VCaP (cell line): ENCODE data around the gene COPZ2.
A peak's percentile ranks its signal among the peaks of the same experiment; 100 is the strongest.

ENCODE experiments used
- H3K27ac ChIP-seq: fragments of 450-650 bp; 2 replicates; pipeline ENCODE4 v1.5.1; 2017
- CTCF ChIP-seq: fragments of 450-650 bp; conservative IDR thresholded peaks from 2 replicates; pipeline ENCODE4 v1.5.1; 2017; ENCODE audit warnings: mild to moderate bottlenecking, moderate library complexity

The COPZ2 gene

DNA sequence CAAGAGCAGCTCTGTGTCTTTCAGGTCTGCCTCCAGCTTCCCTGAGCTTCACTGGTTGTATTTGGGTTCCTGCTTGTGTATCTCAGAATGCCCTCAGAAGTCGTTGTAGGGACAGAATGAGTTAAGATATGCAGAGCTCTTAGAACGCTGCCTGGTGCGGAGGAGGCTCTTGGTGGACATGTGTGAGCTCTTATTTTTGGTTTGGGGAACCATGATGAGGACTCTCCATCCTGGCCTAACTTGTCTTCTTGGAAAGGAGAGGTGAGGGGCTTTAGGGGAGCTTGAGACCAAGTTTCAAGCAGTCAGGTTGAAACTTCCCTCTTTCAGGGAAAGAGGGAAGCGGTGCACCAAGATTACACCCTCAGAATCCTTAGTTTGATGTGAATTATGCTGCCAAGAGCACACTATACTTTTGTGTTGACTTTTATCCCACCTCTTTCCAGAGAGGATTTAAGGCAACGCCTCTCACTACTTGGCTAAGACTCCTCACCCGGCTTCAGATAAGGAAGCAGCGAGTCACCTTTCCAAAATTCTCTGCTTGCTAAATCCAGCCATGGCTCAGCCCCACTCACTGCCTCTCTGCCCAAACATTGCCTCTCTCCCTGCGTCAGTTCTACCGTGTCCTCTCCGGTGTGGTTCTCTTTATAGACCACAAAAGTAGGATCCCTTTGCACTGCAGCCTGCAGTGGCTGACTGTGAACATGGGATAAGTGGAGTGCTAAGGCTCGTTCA is 53.9 kb downstream of the COPZ2 start:
- no peak overlapping the region for H3K27ac ChIP-seq
- TF ChIP-seq CTCF = no peak

DNA sequence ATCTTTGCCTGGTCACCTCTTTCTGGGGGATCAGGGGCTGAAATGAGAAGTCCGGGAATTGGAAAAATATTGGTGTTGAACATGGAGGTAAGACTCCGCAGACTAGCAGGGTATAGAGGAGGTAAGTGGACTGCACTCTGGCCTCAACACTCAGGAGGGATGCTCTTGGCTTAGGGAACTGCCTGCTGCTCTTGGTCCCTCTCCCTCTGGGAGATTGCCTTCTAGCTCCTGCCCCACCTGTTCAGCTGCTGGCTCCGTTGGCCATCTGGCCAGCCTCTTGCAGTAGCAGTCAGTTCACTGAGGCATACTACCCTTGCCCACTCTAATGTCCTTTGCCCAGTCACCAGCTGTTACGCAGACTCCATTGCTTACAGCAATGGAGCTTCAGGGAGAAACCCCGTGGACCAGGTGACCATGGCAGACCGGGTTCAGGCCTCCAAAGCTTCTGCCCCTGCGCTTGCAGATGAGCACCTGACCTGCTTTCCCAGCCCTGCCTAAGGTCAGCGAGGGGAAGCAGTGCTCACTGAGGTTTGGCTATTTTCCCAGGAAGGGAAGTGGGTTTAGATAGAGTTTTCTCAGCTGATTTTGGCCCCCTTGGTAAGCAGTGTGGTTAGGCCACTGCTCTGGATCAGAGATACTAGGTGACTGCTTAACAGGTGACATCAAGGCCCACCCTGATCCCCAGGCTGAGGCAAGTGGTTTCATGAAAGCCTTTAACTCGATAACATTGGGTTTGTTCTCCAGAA is 54.8 kb downstream of the COPZ2 start:
- no peak for TF ChIP-seq CTCF
- H3K27ac ChIP-seq = no peak overlapping the region

DNA sequence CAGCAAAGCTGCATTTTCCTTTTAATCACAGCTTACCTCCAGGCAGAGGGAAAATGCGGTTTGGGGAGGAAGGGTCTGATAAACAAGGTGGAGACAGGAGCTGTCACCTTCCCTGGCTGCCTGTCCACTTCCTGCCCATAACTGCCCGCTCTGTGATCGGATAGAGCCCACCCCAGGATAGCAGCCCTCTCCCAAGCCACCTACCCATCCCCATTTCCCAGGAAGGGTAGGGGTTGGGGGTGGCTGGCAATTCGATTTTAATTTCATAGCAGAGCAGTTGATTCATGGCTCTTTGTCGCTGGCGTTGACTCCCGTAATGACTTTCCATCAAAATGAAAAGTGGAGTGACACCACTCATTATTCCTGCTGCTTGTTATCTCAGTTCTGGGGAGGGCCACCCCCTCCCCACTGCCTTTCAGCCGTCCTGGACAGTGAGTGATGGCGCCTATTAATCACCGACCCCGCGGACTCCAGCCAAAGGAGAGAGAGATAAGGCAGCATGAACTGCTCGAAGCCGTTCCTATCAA is 55.4 kb downstream of the COPZ2 start:
- no peak for TF ChIP-seq CTCF
- H3K27ac ChIP-seq = no peak overlapping the region

- TF ChIP-seq CTCF = no peak
- no peak overlapping the region for H3K27ac ChIP-seq
These were observed 56.1 kb downstream of the COPZ2 start for GRCh38 chr17:47981462-47981861.

DNA sequence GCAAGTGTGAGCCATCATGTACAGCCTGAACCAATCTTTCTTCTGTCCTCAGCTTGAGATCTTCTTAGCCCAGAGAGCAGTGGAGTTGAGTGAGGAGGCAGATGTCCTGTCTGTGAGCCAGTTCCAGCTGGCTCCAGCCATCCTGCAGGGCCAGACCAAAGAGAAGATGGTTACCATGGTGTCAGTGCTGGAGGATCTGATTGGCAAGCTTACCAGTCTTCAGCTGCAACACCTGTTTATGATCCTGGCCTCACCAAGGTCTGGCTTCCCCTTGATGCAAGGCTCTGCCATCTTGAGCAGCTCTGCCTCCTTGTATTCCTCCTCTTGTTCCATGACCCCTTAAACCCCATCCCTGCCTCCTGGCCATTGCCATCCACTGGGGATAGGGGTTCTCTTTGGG is 57.1 kb downstream of the COPZ2 start:
- TF ChIP-seq CTCF = no peak
- H3K27ac ChIP-seq = no peak overlapping the region

GRCh38 chr17:47978324-47978723 is 59.3 kb downstream of the COPZ2 start:
- H3K27ac ChIP-seq = no peak overlapping the region
- peak; percentile 86 for TF ChIP-seq CTCF
